NOMO-1 treated with dmso at 0.1 percent for 144 hours (cell line): ENCODE data around the gene GJA1.
"Not testable (repeated sequence)": the region's sequence is repeated elsewhere in the genome, so short reads cannot be mapped to it uniquely, and the experiment has no call there.

Experiments
- DNase-seq: peaks from one replicate; lab custom pipeline; 2025; ENCODE audit not compliant: unreplicated experiment; lab: John Stamatoyannopoulos, UW

Gene GJA1

DNA sequence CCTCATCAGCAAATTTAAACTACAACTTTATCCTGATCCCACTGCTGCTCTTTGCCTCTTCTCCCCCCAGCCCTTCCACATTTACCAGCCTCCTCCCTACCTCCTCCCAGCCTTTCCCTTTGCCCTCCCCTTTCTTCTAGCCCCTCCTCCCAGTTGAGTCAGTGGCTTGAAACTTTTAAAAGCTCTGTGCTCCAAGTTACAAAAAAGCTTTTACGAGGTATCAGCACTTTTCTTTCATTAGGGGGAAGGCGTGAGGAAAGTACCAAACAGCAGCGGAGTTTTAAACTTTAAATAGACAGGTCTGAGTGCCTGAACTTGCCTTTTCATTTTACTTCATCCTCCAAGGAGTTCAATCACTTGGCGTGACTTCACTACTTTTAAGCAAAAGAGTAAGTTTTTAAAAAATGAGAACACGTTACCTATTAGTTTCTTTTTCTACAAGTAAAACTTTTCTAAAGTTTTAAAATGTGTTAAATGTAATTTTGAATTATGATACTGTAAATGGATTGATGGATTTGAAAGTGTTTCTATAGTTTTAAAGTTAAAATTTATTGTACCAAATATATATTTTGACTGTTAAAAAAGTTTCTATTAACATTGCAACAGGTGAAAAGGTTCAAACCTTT lies at the start of gene GJA1:
Gene GJA1, plus strand, starts transcription at position 203 of the 626 bp plus-strand sequence. CDS start 11,202 bp downstream, outside the sequence.
- no peak for DNase-seq

GRCh38 chr6:121386551-121386950 lies 48.9 kb upstream of the GJA1 start:
- not testable (repeated sequence) for DNase-seq

- DNase-seq, result no peak
Observed at GRCh38 chr6:121389419-121389818, 46.0 kb upstream of the GJA1 start.

GRCh38 chr6:121393731-121394505 lies 41.5 kb upstream of the GJA1 start:
- no peak for DNase-seq

DNA sequence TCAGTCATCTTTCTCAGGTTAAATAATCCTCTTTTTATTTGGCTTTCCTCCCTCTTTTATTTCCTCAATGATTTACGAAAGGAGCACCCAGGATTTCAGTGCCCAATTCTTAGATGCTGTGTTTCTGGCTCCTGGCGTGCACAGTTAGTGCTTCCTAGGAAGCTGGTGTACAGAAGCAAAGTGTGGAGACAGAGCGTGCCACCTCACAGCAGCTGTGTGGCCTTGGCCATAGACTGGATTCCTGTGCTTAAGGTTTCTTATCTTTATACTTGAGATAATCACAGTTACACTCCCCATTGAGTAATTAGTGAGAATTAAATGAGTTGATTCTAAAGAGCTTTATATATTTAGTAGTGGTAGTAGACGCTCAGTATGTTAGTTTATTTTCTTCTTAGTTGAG lies 39.7 kb upstream of the GJA1 start:
- no peak for DNase-seq

DNA sequence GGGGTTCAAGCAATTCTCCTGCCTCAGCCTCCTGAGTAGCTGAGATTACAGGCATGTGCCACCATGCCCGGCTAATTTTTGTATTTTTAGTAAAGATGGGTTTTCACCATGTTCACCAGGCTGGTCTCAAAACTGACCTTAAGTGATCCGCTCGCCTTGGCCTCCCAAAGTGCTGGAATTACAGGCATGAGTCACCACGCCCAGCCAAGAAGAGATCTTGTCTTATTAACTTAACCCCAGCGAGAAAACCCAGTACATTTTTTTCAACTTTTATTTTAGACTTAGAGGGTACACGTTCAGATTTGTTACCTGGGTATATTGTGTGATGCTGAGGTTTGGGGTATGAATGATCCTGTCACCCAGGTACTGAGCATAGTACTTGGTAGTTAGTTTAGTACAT lies 38.3 kb upstream of the GJA1 start:
- not testable (repeated sequence) for DNase-seq

DNA sequence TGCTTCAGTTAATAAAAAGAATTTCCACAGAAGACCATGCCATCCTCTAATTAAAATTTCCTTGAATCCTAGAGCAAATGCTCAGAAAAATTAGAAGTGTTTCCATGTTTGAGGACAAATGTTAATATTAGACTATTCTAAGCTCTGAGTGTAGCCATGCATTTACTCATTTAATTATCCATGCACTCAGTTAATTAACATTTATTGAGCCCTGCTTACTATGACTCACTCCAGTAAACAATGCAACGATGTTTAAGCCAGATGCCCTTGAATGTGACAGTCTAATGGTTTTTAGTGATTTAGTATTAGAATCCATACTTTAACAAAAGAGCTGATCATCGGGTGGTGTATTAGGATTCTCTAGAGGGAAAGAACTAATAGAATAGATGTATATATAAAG lies 37.3 kb upstream of the GJA1 start:
- DNase-seq, result no peak

DNA sequence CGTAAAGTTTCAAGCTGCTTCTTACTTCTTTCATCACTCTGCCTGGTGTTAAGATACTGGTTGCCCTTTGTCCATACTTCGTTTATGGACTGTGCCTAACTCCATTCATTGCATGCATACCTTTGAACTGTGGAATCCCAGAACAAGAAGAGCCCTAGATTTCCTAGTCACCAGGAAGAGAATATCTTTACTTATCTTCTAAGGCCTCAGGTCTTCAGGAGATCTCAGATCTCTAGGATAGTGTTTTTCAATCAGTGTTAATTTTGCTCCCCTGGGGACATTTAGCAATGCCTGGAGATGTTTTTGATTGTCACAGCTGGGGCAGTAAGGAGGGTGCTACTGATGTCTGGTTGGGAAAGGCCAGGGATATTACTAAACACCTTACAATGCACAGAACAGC lies 35.5 kb upstream of the GJA1 start:
- DNase-seq, result no peak

DNA sequence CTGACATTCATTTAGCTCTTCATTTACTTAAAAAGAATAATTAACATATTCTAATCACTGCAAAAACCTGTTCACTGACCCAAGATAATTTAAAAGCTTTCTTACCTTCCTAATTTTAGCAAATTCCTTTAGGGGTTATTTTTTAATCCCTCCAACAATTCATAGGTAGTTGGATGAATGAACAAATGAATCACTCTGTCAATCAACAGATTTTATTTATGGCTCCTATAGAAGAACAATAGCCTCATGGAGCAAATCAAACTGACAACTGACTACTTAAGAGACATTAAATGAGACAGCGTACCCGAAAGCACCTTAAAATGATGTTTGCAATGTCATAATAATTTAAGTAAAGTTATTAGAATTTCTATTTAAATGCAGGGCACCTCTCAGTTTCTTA lies 31.5 kb upstream of the GJA1 start:
- DNase-seq, result no peak

- DNase-seq, result no peak
Observed at GRCh38 chr6:121405306-121405705, 30.1 kb upstream of the GJA1 start.

GRCh38 chr6:121408321-121408720 lies 27.1 kb upstream of the GJA1 start:
- no peak for DNase-seq

DNA sequence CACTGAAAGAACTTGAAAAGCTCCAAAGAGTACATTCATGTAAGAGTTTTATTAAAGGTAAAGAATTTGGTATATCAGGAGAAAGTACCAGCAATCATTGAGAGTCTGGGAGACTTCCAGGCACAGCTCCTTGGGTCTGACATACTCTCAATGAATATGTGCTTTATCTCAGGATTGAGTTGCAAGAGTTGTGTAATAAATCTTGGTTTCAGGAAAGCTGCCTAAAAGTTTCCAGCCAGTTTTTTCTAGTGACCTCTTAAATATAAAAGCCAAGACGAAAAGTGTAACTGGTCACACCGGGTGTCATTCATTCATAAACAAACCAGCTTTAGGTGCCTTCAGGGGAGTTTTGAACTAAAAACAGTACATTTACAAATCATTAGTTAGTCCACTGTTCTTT lies 21.6 kb upstream of the GJA1 start:
- no peak for DNase-seq

DNA sequence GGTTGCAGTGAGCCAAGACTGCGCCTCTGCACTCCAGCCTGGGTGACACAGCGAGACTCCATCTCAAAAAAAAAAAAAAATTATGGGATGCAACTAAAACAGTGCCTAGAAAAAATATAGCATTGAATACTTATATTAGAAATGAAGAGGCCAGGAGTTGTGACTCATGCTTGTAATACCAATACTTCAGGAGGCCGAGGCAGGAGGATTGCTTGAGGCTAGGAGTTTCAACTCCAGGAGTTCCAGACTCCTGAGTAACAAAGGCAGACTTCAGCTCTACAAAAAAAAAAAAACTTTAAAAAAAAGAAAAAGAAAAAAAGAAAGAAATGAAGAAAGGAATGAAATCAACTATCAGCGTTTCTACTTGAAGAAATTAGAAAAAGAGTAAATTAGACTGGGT lies 17.1 kb upstream of the GJA1 start:
- no peak for DNase-seq

DNA sequence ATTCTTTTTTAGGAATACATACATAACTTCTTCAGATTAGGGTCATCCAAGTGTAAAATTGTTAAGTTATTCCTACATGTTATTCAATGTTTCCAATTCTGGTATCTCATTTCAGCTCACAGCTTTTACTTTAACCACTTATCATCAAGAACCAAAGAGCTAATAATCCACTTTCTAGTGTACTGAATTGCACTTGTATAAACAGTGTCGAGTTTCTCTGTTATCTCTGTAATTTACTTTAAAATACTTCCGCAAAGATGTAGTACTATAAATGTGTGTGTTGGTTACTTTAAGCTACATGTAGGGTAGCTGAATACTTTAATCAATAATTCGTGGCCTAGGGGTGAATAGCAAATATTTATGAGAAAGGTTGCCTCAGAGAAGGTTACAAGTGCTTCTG lies 8.8 kb upstream of the GJA1 start:
- no peak for DNase-seq

DNA sequence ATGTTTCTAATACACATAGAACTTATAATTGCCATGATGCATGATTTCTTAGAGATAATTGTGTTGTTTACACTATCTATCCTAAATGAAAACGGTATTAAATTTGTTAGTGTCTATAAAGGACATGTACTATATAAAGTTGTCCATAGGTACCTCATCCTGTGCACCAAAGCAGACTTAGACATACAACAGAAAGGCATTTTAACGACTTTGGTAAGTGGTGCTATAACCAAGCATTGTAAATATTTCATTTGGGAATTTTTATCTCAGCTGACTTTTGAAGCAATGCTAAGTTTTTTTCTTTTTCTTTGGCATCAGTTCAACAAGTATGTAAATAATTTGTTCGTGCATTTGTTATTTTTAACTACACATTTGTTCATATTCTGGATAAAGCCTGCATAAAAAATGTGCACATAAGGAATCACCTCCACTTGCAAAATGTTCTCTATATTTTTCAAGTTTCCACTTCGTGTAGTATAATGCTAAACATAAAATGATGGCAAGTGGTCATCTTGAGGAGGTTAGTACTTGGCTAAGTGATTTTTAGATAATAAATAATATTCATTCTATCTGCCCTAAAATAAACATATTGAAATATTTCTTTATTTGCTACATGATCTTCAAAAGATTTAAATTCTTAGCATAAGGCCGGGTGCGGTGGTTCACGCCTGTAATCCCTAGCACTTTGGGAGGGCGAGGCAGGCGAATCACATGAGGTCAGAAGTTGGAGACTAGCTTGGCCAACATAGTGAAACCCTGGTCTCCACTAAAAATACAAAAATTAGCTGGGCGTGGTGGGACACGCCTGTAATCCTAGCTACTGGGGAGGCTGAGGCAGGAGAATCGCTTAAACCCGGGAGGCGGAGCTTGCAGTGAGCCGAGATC lies 6.3 kb upstream of the GJA1 start:
- DNase-seq, result no peak

GRCh38 chr6:121430514-121431460 lies 4.7 kb upstream of the GJA1 start:
- DNase-seq, result no peak

DNA sequence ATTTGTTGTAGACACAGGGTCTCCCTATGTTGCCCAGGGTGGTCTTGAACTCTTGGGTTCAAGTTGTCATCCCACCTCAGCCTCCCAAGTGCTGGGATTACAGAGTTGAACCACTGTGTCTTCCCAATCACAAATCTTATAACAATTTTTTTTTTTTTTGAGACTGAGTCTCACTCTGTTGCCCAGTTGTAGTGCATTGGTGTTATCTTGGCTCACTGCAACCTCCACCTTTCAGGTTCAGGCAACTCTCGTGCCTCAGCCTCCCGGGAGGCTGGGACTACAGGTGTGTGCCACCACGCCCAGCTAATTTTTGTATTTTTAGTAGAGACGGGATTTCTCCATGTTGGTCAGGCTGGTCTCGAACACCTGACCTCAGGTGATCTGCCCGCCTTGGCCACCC lies 3.7 kb upstream of the GJA1 start:
- not testable (repeated sequence) for DNase-seq

- DNase-seq, result no peak
Observed at GRCh38 chr6:121434037-121434770, 1.2 kb upstream of the GJA1 start.

DNA sequence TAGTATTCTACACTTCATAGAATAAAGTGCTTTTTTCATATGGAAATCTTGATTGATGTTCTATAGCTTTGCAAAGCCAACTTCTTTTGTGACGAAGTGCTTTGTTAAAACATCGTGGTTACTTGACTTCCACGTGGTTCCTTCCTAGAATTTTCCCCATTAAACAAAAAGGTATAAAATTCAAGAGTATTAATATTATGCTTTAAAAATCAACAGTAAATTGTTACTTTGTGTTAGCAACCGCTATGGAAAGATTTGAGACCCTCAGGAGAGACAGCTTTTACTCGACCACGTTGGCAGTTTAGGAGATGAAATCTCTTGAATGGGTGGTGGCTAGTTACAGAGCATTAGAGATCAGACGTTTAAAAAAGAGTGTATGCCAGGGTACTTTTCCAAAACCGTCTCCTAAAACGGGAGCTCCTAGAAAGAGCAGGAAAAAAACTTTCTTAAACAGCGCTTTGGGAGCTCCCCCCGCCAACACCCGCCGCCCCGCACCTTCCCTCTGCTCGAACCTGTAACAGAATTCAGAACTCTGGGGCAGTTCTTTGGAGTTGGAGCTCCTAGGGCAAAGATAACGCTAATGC lies 920 bp downstream of the GJA1 start:
- DNase-seq, result no peak
